Activated naive CD8-positive, alpha-beta T cell (primary cell): Measurements from ENCODE around the gene DCDC2B.

Experiments used
- H3K27ac Mint-ChIP-seq: one replicate; pipeline ENCODE4 v1.8.0; 2021; ENCODE audit warnings: mixed read lengths
- H3K27me3 Mint-ChIP-seq: one replicate; pipeline ENCODE4 v1.8.0; 2021; ENCODE audit warnings: mixed read lengths
- H3K36me3 Mint-ChIP-seq: one replicate; pipeline ENCODE4 v1.8.0; 2021; ENCODE audit warnings: mixed read lengths
- H3K4me1 Mint-ChIP-seq: one replicate; pipeline ENCODE4 v1.8.0; 2021; ENCODE audit warnings: low read depth, mixed read lengths
- H3K4me3 Mint-ChIP-seq: one replicate; pipeline ENCODE4 v1.8.0; 2021; ENCODE audit warnings: mild to moderate bottlenecking, mixed read lengths
- H3K9me3 Mint-ChIP-seq: one replicate; pipeline ENCODE4 v1.8.0; 2021; ENCODE audit warnings: low read depth, mixed read lengths

Gene DCDC2B

GRCh38 chr1:32231843-32232432 is 23.0 kb downstream of the DCDC2B start:
- H3K27me3 Mint-ChIP-seq: no peaks in the 10 kb centered on the region
- H3K4me1 Mint-ChIP-seq: no peaks in the 10 kb centered on the region
- no peaks in the 10 kb centered on the region for H3K9me3 Mint-ChIP-seq
- H3K27ac Mint-ChIP-seq: no peak overlapping the region
- H3K36me3 Mint-ChIP-seq: peaks cover 11% of the 10 kb centered on the region
- H3K4me3 Mint-ChIP-seq: no peak overlapping the region

DNA sequence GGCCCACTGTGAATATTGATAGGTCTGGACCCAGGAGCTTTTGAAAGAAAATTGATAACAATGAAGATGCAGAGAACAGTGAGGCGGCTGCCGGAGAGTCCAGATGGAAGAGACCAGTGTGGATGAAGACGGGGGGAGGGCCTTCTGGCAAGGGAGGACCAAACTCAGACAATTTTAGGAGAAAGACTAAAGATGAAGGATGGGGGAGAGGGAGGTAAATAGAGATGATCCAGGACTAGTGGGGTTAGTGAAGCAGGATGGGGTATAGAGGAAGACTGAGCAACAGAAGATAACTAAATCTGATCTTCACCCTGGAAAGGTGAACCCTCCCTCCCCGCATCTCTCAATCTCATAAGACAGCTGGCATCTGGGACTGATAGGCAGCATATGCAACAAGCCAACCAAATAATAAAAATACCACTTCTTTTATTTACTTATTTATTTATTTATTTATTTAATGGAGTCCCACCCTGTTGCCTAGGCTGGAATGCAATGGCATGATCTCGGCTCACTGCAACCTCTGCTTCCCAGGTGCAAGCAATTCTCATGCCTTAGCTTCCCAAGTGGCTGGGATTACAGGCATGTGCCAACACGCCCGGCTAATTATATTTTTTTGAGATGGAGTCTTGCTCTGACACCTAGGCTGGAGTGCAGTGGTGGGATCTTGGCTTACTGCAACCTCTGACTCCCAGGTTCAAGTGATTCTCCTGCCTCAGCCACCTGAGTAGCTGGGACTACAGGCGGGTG is 23.8 kb downstream of the DCDC2B start:
- Mint-ChIP-seq H3K27me3 (no peaks in the 10 kb centered on the region), H3K27ac (no peak overlapping the region), H3K9me3 (no peaks in the 10 kb centered on the region), H3K36me3 (peaks cover 11% of the 10 kb centered on the region), H3K4me1 (no peaks in the 10 kb centered on the region), H3K4me3 (no peak overlapping the region)

- Mint-ChIP-seq H3K27ac (no peak overlapping the region), H3K4me3 (no peak overlapping the region), H3K9me3 (no peaks in the 10 kb centered on the region), H3K27me3 (no peaks in the 10 kb centered on the region), H3K36me3 (peaks cover 8% of the 10 kb centered on the region), H3K4me1 (no peaks in the 10 kb centered on the region)
Observed at GRCh38 chr1:32234792-32235191, 25.9 kb downstream of the DCDC2B start.

DNA sequence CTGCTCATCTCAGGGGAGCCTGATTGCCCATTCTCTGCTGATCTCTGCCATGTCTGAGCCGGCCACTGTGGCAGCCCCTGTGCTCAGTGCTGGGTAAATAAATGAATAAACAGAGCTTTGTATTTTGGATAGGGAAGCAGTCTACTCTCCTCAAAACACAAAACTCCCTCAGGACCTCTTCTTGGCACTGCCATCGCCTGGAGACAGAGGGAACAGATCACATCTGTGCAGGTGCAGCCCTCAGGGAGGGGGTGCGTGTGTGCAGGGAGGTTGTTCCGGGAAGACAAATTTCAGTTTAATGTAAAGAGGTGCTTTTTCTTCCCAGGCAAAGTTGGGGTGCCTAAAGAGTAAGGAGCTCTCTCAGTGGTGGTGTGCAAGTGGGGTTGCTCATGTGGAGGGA is 30.4 kb downstream of the DCDC2B start:
- Mint-ChIP-seq H3K27ac (no peak overlapping the region), H3K9me3 (no peaks in the 10 kb centered on the region), H3K27me3 (no peaks in the 10 kb centered on the region), H3K36me3 (peaks cover 2% of the 10 kb centered on the region), H3K4me3 (peak overlapping the region; percentile 87), H3K4me1 (peaks cover 11% of the 10 kb centered on the region)

GRCh38 chr1:32239790-32240139 is 30.9 kb downstream of the DCDC2B start:
- Mint-ChIP-seq H3K36me3 (peaks cover 2% of the 10 kb centered on the region), H3K4me3 (peak overlapping the region; percentile 87), H3K4me1 (peaks cover 11% of the 10 kb centered on the region), H3K27me3 (no peaks in the 10 kb centered on the region), H3K9me3 (no peaks in the 10 kb centered on the region), H3K27ac (no peak overlapping the region)

DNA sequence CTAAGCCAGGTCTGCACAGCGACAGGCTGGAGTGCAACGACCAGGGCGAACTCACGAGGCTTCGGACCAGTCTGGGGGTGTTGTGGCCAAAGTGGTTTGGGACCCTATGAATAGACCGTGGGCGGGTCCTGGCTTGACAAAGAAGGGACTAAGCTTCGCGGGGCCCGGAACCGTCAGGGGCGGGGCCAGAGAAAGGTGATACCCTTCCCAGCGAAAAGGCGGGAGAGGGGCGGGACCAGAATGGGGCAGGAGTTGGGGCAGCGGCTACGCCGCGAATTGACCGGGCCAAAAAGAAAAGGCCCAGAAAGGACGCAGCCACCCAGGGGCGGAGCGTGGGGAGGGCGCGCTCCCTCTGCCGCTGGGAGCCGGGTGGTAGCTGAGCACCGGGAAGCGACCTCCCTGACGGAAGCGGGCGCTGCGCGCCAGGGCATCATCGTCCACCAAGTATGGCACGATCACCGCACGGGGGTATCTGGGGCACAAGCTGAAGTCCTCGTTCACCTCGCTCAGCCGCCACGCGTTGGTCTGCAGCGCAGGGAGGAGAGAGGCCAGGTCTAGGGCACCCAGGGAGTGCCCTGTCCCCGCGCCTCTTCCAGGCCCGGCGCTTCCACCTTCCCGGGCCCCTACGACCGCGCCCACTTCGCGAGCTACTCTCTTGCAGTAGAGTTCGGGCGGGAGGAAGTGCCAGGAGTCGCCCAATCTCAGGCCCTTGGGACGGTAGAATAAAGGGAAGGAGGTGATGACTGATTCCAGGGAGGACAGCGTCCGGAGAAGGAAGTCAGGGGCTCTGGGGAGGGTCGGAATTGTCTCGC is 31.5 kb downstream of the DCDC2B start:
- H3K4me1 Mint-ChIP-seq: peaks cover 11% of the 10 kb centered on the region
- peak overlapping the region; percentile 87 for H3K4me3 Mint-ChIP-seq
- H3K27me3 Mint-ChIP-seq: no peaks in the 10 kb centered on the region
- H3K27ac Mint-ChIP-seq: no peak overlapping the region
- H3K9me3 Mint-ChIP-seq: no peaks in the 10 kb centered on the region
- peaks cover 2% of the 10 kb centered on the region for H3K36me3 Mint-ChIP-seq

DNA sequence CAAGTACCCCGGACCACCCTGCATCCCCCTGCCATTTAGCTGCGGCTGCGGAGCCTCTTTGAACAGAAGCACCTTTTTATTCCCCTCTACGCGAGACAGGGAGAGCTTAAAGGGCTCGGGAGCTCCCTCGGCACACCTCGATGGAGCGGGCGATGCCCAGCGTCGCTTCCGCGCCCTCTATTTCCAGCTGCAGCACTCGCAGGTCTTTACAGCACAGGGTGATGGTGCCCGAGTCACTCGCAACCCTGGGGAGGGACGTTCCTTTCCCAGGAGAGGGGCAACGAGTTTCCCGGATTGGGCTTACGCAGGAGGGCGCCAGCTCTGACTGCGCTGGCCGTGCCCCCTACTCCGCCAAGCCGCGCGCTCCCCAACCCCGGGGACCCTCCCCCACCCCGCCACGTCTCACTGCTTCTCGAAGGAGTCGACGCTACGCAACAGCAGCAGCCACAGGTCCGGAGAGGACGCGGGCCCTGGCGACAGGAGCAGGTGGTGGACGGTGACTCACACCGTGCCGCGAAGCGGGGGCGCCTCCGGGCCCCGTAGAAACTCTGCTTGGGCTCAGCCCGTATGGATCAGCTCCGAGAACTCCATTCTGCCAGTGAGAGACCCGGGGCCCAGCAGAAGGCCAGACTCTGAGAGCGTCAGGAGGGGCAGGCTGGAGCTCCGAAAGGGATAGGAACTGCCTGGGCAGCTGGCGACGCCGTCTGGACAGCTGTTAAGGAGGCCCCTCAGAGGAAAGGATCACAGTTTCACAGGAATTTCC is 32.3 kb downstream of the DCDC2B start:
- H3K4me1 Mint-ChIP-seq: peaks cover 15% of the 10 kb centered on the region
- H3K36me3 Mint-ChIP-seq: peaks cover under 1% of the 10 kb centered on the region
- peak overlapping the region; percentile 22 for H3K27ac Mint-ChIP-seq

DNA sequence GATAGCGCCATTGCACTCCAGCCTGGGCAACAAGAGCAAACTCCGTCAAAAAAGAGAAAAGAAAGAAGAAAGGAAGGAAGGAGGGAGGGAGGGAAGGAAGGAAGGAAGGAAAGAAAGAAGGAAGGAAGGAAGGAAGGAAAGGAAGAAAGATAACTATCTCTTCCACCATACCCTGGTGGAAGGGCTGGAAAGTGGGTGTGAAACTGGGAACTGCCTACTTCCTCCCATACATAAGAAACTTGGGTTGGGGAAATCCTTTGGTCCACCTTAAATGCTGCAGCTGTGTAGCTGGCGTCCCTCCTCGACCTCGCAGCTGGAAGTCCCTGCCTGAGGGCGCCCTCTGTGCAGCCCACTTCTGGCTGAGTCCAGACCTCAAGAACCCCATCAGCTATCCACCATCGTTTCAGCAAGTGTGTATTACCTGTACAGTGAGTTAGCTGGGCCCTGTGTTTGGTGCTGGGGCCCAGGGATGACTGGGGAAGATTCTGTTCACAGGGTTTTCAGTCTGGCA is 33.5 kb downstream of the DCDC2B start:
- H3K4me1 Mint-ChIP-seq: peaks cover 24% of the 10 kb centered on the region
- no peaks in the 10 kb centered on the region for H3K27me3 Mint-ChIP-seq
- no peaks in the 10 kb centered on the region for H3K9me3 Mint-ChIP-seq
- peak overlapping the region; percentile 35 for H3K4me3 Mint-ChIP-seq
- H3K36me3 Mint-ChIP-seq: no peaks in the 10 kb centered on the region
- H3K27ac Mint-ChIP-seq: no peak overlapping the region

More for the DNA sequence above, 32.3 kb downstream of the DCDC2B start:
- Mint-ChIP-seq H3K9me3 (no peaks in the 10 kb centered on the region), H3K4me3 (peak overlapping the region; percentile 87), H3K27me3 (no peaks in the 10 kb centered on the region)

DNA sequence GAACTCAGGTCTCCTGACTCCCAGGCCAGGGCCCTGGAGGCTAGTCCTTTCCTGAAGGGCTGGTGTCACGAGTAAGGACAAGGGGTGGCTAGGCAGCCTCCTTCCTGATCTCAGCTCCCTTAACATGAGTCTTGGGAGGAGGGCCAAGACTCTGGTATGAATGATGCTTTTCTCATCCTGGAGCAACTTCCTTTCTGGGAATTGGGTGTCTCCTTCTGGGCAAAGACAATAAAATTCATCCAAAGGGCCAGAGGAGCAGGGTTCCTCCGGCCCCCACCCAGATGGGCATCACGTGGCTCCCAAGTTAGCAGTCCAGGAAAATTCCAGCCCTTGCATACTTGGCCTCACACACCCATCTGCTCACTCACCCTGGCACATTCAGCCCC is 38.0 kb downstream of the DCDC2B start, which contains the start of gene FAM167B:
TSS of gene FAM167B (plus strand) at position 335 of the 386 bp plus-strand sequence. CDS start 200 bp downstream, outside the sequence.
- Mint-ChIP-seq H3K27me3 (no peaks in the 10 kb centered on the region), H3K4me1 (peaks cover 53% of the 10 kb centered on the region), H3K36me3 (peaks cover 2% of the 10 kb centered on the region), H3K27ac (peak within 1 kb of the TSS; percentile 95), H3K9me3 (no peaks in the 10 kb centered on the region), H3K4me3 (peak within 1 kb of the TSS; percentile 69)

GRCh38 chr1:32247452-32247851 is 38.6 kb downstream of the DCDC2B start:
- Mint-ChIP-seq H3K27ac (peak overlapping the region; percentile 95), H3K9me3 (no peaks in the 10 kb centered on the region), H3K4me3 (no peak overlapping the region), H3K4me1 (peaks cover 55% of the 10 kb centered on the region), H3K36me3 (peaks cover 2% of the 10 kb centered on the region), H3K27me3 (no peaks in the 10 kb centered on the region)

DNA sequence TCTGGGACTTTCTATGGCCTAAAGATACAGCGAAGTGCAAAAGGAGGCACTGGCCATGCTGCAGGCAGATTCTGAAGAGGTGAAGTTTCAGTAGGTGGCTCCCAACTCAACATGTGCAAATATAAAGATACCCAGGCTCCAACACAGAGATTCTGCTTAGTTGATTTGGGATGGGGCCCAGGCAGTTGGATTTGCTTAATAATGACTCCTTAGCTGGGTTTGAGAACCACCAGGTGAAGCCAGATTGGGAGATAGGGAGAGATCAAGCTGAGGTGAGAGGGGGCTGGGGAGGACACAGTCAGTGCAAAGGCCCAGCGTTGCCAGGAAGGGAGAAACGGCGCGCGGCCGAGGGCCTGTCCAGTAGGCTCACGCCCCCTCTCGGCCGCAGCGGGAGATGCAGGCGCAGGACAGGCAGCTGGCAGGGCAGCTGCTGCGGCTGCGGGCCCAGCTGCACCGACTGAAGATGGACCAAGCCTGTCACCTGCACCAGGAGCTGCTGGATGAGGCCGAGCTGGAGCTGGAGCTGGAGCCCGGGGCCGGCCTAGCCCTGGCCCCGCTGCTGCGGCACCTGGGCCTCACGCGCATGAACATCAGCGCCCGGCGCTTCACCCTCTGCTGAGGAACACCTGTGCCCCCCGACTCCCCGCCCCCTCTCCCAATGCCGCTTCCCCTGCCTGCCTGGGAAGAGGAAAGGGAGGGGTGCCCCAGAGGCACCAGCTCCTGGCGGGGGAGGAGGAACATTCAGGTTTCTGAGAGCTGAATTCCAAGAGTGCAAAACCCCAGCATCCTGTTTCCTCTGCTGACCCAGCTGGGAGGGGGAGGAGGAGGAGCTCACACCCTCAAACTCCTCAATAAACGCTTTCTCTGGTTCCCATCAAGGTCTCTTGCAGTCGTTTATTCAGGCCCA is 39.3 kb downstream of the DCDC2B start:
- H3K4me3 Mint-ChIP-seq: peak overlapping the region; percentile 69
- no peaks in the 10 kb centered on the region for H3K27me3 Mint-ChIP-seq
- H3K4me1 Mint-ChIP-seq: peaks cover 57% of the 10 kb centered on the region
- peak overlapping the region; percentile 95 for H3K27ac Mint-ChIP-seq
- H3K36me3 Mint-ChIP-seq: peaks cover 2% of the 10 kb centered on the region
- no peaks in the 10 kb centered on the region for H3K9me3 Mint-ChIP-seq

DNA sequence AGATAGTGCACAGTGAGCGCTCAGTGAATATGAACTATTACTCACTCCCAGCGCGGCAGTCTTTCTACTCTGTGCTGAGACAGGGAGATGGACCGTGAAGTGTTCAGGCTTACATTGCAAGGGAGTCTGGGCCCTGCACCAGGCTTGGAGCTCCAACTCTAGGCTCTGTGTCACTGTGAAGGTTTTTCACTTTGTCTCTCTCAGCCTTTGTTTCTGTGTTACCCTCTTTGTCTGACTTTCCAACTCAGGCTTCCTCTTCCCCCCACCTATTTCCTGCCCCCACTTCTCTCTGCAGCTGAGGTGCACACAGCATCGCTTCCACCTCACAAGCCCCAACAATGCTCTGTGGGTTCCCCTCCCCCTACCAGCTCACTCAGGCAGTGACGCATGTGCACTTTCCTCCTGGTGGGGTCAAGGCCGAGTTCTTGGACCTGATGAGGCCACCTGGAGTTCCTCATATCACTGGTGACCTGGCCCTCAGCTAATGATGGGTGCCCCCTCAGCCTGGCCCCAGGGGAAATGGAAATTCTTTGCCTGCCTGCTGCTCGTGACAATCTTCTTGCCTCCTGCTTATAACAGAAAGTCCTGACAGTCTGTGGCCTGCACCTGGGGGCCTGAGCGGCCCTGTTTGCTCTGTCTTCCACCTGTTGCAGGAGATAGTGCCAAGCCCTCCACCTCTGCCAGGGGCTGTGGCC is 41.1 kb downstream of the DCDC2B start:
- Mint-ChIP-seq H3K27ac (peak overlapping the region; percentile 99), H3K9me3 (no peaks in the 10 kb centered on the region), H3K4me1 (peaks cover 67% of the 10 kb centered on the region), H3K27me3 (no peaks in the 10 kb centered on the region), H3K4me3 (peak overlapping the region; percentile 100), H3K36me3 (peaks cover 2% of the 10 kb centered on the region)
